HTERT RPE-1 (cell line): ENCODE data around the gene CCND1.
"Not testable (repeated sequence)": the region's sequence is repeated elsewhere in the genome, so short reads cannot be mapped to it uniquely, and the experiment has no call there.

Source experiments
- in situ Hi-C: fragments of 300-500 bp; cut with MboI; formaldehyde crosslinking; loops from 4 replicates; pipeline ENCODE4 v1.14.3; 2020; ENCODE audit warnings: low sequenced_read_pairs

Gene CCND1

DNA sequence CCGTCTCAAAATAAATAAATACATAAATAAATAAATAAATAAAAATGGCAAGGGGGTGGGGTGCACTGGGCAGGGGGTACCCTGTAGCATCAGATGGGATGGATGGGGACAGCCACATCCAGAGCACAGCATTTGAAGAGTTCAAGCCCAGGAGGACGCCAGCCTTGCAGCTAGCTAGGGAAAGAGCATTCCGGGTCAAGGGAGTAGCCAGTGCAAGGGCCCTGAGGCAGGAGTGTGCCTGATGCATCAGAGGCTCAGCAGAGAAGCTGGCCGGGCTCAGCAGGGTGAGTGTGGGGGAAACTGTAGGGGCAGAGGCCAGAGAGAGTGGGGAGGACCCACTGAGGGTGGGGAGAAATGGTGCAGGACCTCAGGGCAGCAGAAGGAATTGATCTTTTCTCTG is 23.7 kb upstream of the CCND1 start:
- in situ Hi-C loops: no loop called here

DNA sequence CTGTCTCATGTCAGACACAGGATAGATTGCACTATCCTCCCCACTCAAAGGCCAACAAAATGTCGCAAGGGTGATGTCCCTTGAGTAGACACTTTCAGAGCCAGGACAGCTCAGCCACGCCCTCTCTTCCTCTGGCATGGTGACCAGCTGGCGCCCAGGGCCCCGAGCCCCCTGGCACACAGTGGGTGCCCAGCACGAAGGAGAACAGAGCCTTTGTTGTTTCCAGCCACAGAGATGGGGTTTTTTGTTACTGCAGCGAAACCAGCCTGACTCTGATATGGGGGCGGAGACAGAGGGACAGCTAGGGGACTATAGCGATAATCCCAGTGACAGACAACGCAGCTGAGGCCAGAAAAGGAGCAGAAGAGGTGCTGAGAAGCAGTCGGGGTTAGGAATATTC is 23.3 kb upstream of the CCND1 start:
- in situ Hi-C loops: no loop called here

DNA sequence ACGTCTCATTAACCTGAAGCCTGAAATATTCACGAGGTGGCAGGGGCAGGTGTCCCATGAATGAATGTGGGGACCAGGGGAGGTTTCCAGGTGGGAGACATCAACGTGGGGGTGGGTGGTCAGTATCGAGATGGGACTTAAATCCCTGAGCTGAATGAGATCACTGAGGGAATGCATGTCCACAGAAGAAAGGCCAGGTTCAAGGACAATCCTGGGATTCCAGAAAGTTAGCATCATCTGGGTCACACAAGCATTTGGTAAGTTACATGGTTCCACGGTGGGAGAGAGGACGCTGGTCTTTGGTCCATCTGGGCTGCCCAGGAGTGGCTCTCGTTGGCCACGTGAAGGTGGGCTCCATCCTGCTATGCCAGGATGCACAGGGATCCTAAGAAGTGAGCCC is 22.7 kb upstream of the CCND1 start:
- in situ Hi-C loops: no loop called here

DNA sequence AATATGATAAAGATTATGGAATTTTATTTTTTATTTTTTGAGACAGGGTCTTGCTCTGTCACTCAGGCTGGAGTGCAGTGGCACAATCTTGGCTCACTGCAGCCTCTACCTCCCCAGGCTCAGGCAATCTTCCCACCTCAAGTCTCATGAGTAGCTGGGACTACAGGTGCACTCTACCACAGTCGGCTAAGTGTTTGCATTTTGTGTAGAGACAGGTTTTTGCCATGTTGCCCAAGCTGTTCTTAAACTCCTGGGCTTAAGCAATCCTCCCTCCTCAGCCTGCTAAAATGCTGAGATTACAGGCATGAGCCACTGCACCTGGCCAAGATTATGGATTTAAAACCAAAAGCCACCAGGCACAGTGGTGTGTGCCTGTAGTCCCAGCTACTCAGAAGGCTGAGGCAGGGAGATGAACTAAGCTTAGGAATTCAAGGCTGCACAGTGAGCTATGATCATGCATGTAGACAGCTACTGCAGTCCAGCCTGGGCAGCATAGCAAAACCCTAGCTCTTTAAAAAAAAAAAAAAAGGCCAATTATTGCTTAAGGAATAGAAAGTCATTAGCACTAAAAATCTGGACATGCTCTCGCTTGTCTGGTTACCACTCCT is 20.2 kb upstream of the CCND1 start:
- in situ Hi-C loops: no loop called here

DNA sequence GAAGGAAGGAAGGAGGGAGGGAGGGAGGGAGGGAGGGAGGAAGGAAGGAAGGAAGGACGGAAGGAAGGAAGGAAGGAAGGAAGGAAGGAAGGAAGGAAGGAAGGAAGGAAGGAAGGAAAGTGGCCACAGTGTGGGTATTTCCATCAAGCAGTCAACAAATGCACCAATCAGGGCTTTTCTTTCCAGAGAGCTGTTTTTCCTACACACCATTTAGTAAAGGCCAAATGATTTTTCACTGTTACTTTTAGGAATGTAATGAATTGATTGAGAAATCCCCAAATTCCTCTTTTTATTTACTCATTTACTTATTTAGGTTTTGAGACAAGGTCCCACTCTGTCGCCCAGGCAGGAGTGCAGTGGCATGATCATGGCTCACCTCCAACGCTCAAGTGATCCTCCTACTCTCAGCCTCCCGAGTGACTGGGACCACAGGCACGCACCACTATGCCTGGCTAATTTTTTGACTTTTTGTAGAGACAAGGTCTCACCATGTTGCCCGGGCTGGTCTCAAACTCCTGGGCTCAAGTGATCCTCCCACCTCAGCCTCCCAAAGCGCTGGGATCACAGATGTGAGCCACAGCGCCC is 18.8 kb upstream of the CCND1 start:
- in situ Hi-C loops: not testable (repeated sequence)

DNA sequence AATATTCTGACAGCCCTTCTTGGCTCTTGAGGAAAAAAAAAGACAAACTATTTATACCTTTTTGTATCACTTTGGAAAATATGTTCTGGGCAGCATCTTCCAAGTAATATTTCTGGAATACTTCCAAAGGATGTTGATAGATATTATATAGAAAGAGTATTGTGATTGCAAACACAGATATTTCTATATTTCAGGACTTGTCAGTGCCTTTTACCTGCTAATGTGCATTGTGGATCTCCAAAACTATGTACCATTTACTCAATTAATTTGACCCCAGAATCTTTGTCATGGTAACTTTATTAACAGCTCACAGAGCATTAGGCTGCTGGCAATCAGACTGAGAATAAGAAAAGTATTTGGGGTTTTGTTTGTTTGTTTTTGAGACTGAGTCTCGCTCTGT is 16.7 kb upstream of the CCND1 start:
- in situ Hi-C loops: no loop called here

DNA sequence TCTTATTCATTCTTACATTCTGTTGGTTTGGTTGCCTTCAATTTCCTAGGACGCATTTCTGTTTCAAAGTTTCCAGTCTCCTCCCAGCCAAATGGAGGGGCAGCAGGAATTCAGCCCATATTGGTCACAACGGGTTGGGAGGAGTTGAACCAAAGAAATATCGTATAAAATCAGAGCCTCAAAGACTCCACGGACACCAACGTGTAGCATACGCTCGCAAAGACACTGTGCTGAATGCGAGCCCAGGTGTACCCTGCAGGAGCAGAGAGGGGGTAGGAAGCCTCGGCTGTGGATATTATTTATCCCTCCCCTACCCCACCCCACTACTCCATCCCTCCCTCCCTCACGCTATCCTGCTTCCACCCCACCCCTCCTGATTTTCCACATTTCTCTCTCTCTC is 15.5 kb upstream of the CCND1 start:
- in situ Hi-C loops: no loop called here

DNA sequence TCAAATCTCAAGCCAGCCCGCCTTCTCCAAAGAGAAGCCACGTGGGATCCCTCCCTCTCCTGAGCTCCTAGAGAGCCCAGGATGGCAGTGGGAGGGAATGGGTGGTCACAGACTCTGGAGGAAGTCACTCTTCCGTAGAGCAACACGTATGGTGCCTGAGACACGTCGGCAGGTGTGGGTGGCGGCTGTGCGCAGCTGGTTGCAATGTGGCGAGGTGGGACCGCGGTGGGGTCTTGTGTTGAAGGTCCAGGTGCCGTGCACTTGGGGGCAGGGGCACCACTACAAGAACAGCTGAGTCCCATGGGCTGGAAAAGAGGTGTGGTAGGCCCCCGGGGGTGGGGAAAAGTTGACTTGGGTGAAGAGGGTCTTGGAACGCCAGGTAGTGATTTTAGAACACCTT is 13.4 kb upstream of the CCND1 start:
- in situ Hi-C loops: no loop called here

DNA sequence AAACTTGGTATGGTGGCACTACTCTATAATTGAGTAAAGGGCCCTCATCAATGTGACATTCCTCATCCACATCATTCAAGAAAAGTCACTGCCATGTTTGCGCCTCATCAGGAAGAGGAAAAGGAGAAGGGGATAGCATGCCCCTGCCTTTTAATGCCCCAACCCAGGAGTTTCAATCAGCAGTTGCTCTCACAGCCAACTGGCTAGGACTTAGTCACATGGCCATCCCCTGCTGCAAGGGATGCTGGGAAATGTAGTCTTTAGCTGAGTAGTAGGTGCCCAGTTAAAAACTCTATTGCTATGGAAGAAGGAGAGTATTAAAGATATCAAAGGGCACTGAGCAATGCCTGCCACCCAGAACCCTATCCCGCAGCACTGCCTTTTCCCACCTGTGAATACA is 10.9 kb upstream of the CCND1 start:
- in situ Hi-C loops: no loop called here

DNA sequence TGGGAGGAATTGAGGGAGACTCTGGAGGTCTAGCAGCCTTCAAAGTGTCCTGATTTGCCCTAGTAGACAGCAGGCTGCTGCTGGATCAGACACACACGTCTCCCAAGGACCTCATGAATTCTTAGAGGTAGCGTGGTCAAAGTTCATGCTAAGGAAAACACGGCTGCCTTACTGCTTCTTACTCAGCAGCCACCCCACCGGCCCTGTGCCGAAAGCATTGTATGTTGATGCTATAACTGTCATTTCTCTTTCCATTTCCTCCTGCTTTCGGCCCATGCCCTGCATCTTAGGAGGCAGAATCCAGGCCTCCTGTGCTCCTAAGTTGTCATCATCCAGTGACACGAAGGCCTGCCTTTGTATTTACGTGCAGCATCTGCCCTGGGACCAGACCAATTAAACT is 10.5 kb upstream of the CCND1 start:
- in situ Hi-C loops: no loop called here

DNA sequence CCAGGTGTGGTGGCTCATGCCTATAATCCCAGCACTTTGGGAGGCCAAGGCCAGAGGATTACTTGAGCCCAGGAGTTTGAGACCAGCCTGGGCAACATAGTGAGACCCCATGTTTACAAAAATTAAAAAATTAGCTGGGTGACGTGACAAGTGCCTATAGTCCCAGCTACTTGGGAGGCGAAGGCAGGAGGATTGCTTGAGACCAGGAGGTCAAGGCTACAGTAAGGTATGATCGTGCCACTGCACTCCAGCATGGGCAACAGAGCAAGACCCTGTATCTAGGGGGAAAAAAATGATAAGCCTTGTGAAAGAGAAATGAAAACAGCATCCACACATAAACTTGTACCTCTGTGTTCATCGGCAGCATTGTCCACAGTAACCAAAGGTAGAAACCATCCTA is 8.1 kb upstream of the CCND1 start:
- in situ Hi-C loops: no loop called here

DNA sequence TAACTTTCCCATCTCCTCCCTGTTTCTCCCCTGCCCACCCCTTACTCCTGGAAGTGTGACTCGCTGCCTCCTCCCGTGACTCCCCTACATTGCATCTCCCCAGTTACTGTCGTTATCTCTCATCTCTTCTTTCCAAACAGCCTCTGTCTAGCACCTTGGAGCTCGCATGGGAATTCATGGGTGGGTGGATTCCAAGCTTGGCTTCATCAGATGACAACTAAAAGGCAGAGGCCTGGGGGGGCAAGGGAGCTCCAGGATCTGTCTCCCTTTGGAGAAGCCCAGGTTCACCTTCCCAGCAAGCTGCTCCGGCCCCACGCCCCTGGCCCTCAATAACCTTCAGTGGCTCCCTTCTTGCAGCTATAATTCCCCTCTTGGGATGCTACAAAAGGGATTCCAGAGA is 6.9 kb upstream of the CCND1 start:
- in situ Hi-C loops: no loop called here

DNA sequence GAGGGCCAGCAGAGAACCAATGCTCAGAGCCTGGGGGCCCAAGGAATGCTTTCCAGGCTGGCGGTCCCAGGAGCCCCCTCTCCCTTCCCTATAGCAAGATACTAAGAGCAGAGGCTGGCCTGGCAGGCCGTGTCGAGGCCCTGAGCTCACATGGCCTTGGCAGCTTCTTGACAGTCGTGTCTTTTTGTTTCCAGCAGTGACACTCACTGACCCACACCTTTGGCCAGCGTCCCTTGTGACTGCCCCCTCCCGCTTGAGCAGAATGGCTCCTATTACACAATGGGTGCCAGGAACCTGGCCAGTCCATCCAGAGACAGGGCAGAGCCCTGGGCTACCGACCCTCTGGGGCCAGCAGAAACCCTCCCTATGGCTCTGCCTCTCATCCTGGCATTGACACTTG is 6.4 kb upstream of the CCND1 start:
- in situ Hi-C loops: no loop called here

DNA sequence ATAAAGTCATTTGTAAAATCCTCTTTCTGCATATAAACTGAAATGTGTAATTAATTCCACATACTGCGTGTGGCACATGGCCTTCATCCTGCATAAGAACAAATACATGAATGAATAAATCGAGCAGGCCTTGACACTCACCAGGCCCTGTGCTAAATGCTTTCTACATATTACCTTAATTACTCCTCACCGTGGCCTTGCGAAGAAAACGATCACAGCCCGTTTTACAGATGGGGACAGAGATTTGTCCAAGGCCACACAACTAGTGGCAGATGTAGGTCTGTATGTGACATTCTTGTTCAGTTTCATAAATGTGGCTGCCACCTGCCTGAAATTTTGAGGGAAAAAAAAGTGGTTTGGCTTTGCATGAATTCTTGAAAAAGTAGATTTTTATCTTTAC is 5.8 kb upstream of the CCND1 start:
- in situ Hi-C loops: no loop called here

DNA sequence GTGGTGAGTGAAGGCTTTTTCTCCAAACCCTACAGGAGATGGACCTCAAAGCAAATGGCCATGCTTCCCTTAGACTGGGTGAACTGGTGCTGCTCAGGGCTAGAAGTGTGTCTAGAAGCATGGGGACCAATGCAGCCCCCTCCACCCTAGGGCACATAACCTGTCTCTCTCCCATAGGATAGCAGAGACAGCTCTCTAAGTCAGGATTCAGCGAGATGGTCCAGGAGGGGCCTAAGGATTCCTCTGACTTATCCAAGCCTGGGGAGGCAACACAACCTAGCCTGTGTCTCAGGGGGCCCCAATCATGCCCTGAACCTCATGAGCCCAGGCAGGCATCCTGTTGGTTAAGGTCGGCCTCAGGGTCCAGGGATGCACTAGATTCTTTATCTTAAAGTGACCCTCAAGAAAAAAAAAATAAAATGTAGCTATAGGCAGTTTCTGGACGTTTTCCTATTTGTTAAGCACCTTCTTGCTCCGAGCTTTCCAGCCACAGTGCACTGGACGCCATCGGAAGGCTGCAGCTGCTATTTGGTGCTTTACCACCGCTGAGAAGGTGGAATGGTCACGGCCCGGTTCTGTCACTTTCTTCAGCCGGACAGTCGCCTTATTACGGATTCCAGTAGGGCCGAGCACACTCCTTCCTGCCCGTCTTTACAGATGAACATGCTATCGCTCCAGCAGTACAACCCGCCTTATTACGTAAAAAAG is 5.0 kb upstream of the CCND1 start:
- in situ Hi-C loops: no loop called here

DNA sequence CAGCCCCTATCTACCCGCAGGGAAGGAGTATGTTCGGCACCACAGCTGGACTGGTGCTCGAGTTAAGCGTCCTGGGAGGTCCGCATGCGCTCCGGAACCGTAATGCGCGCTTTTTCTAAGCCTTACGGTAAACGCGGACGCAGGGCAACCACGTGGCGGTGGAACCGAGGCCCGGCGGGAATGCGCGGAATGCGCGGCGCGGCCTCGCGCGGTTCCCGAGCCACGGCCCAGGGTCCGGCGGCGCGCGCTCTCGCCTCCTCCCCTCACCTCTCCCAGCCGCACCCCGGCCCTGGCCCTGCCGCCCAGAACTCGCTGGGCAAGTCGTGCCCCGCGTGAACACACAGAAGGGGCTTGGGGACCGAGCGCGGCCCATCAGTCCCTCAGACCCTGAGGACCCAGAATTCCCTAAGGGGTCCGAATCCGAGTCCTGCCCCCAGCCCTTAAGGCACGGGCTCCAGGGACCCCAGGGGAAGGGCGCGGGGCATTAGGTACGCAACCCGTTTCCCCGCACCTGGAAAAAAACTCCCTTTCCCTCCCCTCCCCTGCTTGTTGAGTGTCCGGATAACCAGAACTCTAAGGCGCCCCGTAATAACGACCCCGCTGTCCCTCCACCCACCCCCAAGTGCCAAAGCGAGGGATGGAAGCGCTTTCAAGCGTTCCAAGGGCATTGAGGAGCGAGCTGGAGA is 4.3 kb upstream of the CCND1 start:
- in situ Hi-C loops: no loop called here

DNA sequence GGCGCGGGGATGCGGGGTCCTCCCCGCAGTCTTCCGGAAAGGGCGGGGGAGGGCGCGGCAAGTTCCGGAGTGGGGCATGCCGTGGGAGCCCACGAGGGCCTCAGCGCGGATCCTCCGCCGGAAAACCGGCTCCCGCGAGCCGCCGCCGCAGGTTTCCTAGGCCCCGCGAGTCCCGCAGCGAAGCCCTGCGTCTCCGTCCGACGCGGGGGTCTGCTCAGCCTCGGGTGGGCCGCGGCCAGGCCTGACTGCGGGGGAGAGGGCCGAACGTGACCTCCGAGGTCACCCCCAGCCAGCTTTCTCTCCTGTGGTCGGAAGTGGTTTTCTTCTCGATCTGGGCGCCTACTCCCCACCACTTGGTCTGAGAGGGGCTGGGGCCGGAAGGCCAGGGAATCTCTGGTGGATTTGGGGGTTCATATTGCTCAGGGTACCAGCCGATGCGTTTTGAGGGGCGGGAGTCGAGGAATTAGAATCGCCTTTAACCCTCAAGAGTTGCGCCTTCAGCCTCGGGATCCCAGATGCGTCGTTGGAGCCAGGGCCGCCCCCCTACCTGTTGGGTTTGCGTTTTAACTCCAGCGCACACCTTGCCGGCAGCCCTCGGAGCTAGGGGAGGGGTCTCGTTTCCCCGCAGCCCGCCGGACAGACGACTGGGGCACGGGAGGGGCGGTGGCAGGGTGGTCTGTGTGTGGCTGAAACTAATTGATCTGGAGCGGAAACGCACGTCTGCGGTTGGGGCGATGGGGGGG is 3.6 kb upstream of the CCND1 start:
- in situ Hi-C loops: no loop called here

DNA sequence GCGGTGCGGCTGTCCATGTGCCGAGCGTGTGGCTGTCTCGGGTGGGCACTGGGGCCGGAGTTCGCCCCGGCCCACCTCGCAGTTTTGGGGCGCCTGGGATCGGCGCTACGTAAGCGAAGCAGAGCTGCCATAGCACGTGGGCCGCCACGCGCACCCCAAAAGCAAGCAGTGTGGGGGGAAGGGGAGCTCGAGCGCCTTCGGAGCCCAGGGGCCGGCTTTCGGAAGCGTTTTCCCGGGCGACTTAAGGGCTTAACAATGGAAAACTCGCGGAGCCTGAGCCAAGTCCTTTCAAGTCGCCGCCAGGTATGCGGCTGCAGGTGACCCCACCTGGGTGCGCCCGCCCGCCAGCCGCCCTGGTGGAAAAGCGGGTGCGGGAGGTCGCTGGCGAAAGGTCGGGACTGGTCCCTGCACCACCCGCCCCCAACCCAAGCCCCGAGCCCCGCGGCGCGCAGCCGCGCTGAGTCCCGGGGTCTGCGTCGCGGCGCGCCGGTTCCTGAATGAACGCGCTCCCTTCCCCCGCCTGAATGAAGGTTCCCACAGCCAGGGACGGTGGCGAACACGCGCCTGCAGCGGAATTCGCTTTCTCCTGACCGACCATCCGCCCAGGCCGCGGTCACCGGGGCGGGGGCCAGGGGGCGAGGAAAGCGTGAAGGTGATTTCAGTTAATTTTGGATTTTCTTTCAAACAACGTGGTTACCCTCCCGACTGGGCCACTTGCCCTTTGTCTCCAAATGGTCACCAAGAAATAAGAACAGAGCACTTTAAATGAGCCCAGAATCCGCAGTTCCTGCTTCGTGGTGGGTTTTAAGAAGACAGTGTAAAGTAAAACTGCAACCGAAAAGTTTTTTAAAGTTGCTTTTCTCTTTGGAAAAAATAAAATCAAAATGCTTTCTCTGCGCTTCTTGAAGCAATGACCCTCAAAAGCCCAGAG is 2.8 kb upstream of the CCND1 start:
- in situ Hi-C loops: no loop called here

DNA sequence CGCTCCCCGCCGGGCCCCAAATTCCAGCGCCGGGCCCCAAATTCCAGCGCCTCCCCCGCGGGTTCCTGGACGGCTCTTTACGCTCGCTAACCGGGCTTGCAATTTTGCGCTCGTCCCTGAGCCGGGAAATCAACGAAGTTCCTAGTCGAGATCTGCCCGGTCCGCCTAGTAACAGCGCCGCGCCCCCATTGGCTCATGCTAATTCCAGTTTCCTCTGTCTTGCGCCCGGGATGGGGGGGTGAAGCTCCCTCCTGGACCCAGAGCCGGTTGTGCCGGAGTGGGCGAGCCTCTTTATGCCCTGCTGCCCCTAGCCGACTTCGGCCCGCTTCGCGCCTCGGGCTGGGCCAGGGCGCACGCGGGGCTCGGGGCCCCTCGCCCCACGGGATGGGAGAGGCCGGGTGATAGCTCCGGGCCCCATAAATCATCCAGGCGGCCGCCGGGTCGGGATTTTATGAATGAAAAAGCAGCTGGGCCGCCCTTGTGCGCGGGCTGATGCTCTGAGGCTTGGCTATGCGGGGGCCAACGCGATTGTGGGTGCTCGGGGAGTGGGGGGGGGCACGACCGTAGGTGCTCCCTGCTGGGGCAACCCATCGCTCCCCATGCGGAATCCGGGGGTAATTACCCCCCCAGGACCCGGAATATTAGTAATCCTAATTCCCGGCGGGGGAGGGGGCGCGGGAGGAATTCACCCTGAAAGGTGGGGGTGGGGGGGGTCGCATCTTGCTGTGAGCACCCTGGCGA is 1.8 kb upstream of the CCND1 start:
- in situ Hi-C loops: no loop called here

DNA sequence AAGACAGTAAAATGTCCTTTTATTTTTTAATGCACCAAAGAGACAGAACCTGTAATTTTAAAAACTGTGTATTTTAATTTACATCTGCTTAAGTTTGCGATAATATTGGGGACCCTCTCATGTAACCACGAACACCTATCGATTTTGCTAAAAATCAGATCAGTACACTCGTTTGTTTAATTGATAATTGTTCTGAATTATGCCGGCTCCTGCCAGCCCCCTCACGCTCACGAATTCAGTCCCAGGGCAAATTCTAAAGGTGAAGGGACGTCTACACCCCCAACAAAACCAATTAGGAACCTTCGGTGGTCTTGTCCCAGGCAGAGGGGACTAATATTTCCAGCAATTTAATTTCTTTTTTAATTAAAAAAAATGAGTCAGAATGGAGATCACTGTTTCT is 1.1 kb upstream of the CCND1 start:
- in situ Hi-C loops: no loop called here
